H9 (cell line): ENCODE data around the gene HLTF. TPM values are rescaled to one million over a fixed set of nuclear protein-coding genes. Genes with fewer than 3 reads are reported as not detected.

Experiments
- DNase-seq: peaks from one replicate; pipeline ENCODE4 v3.0.0-alpha.2; 2017
- H2AFZ ChIP-seq: one replicate; pipeline ENCODE4 v1.6.1; 2013; ENCODE audit warnings: mild to moderate bottlenecking, low read length, control low read depth, moderate library complexity
- H2AK5ac ChIP-seq: 2 replicates; pipeline ENCODE4 v1.6.1; 2013; ENCODE audit warnings: low read length, control low read depth, mixed read lengths; ENCODE audit not compliant: insufficient read length
- H2BK120ac ChIP-seq: one replicate; pipeline ENCODE4 v1.6.1; 2013; ENCODE audit warnings: low read depth, mild to moderate bottlenecking, low read length, control low read depth, inconsistent platforms; ENCODE audit not compliant: poor library complexity, severe bottlenecking
- H2BK12ac ChIP-seq: 2 replicates; pipeline ENCODE4 v1.6.1; 2013; ENCODE audit warnings: low read length, control low read depth, mixed read lengths, low read depth; ENCODE audit not compliant: insufficient read length
- H2BK15ac ChIP-seq: 2 replicates; pipeline ENCODE4 v1.6.1; 2013; ENCODE audit warnings: low read depth, low read length, control low read depth
- H2BK20ac ChIP-seq: one replicate; pipeline ENCODE4 v1.6.1; 2013; ENCODE audit warnings: low read depth, mild to moderate bottlenecking, low read length, control low read depth, inconsistent platforms; ENCODE audit not compliant: poor library complexity, severe bottlenecking
- H2BK5ac ChIP-seq: 2 replicates; pipeline ENCODE4 v1.6.1; 2013; ENCODE audit warnings: low read length, control low read depth, mixed read lengths; ENCODE audit not compliant: insufficient read length
- H3K14ac ChIP-seq: 2 replicates; pipeline ENCODE4 v1.6.1; 2013; ENCODE audit warnings: low read length, control low read depth; ENCODE audit not compliant: insufficient read depth
- H3K18ac ChIP-seq: 2 replicates; pipeline ENCODE4 v1.6.1; 2013; ENCODE audit warnings: low read depth, mild to moderate bottlenecking, mixed read lengths, low read length, control low read depth; ENCODE audit not compliant: insufficient read length
- H3K23ac ChIP-seq: 2 replicates; pipeline ENCODE4 v1.6.1; 2013; ENCODE audit warnings: low read length, control low read depth, mixed read lengths, low read depth; ENCODE audit not compliant: insufficient read length
- H3K23me2 ChIP-seq: 2 replicates; pipeline ENCODE4 v1.6.1; 2013; ENCODE audit warnings: low read depth, mild to moderate bottlenecking, mixed read lengths, low read length, control low read depth; ENCODE audit not compliant: insufficient read length, poor library complexity, severe bottlenecking
- H3K27ac ChIP-seq: 2 replicates; pipeline ENCODE4 v1.5.1; 2013; ENCODE audit warnings: low read length, control low read depth, mixed read lengths, low read depth; ENCODE audit not compliant: insufficient read length
- H3K27me3 ChIP-seq: 2 replicates; pipeline ENCODE4 v1.6.1; 2013; ENCODE audit warnings: low read length, control low read depth, inconsistent platforms; ENCODE audit not compliant: insufficient read depth
- H3K4ac ChIP-seq: 2 replicates; pipeline ENCODE4 v1.6.1; 2013; ENCODE audit warnings: low read depth, mild to moderate bottlenecking, control low read depth, inconsistent platforms, low read length, moderate library complexity
- H3K4me1 ChIP-seq: 2 replicates; pipeline ENCODE4 v1.6.1; 2013; ENCODE audit warnings: low read length, control low read depth, inconsistent platforms; ENCODE audit not compliant: insufficient read depth
- H3K4me2 ChIP-seq: 2 replicates; pipeline ENCODE4 v1.6.1; 2013; ENCODE audit warnings: low read length, control low read depth, mixed read lengths; ENCODE audit not compliant: insufficient read length, insufficient read depth
- H3K56ac ChIP-seq: 2 replicates; pipeline ENCODE4 v1.6.1; 2013; ENCODE audit warnings: low read depth, mild to moderate bottlenecking, mixed read lengths, low read length, control low read depth; ENCODE audit not compliant: insufficient read length
- H3K79me1 ChIP-seq: 2 replicates; pipeline ENCODE4 v1.6.1; 2013; ENCODE audit warnings: low read depth, mild to moderate bottlenecking, moderate library complexity, low read length, control low read depth, inconsistent platforms; ENCODE audit not compliant: insufficient read depth, poor library complexity, severe bottlenecking
- H3K79me2 ChIP-seq: 2 replicates; pipeline ENCODE4 v1.6.1; 2013; ENCODE audit warnings: low read length, control low read depth, inconsistent platforms; ENCODE audit not compliant: insufficient read depth
- H3K9ac ChIP-seq: 2 replicates; pipeline ENCODE4 v1.6.1; 2013; ENCODE audit warnings: low read length, control low read depth, mixed read lengths; ENCODE audit not compliant: insufficient read length; ENCODE audit errors: extremely low read depth
- H3K9me3 ChIP-seq: one replicate; pipeline ENCODE4 v1.6.1; 2013; ENCODE audit warnings: low read depth, low read length, inconsistent platforms; ENCODE audit not compliant: control insufficient read depth
- H3T11ph ChIP-seq: one replicate; pipeline ENCODE4 v1.6.1; 2013; ENCODE audit warnings: mild to moderate bottlenecking, low read length, control low read depth, inconsistent platforms
- H4K20me1 ChIP-seq: one replicate; pipeline ENCODE4 v1.6.1; 2013; ENCODE audit not compliant: control insufficient read depth, insufficient read length, insufficient read depth
- H4K5ac ChIP-seq: 2 replicates; pipeline ENCODE4 v1.6.1; 2013; ENCODE audit warnings: low read depth, mild to moderate bottlenecking, mixed read lengths, low read length, control low read depth; ENCODE audit not compliant: insufficient read length
- H4K8ac ChIP-seq: replicated peaks from 2 replicates; pipeline ENCODE4 v1.6.1; 2013; ENCODE audit warnings: low read length, control low read depth, mixed read lengths, low read depth; ENCODE audit not compliant: insufficient read length
- H4K91ac ChIP-seq: 2 replicates; pipeline ENCODE4 v1.6.1; 2013; ENCODE audit warnings: low read depth, mild to moderate bottlenecking, moderate library complexity, mixed read lengths, low read length, control low read depth; ENCODE audit not compliant: insufficient read length
- H3K27ac Mint-ChIP-seq, 3 experiments: 2 replicates in 2 of 3; 3 replicates in 1 of 3; pipeline ENCODE4 v1.8.0; 2020 to 2021; ENCODE audit warnings: mixed read lengths in 3 of 3, mild to moderate bottlenecking in 1 of 3, moderate library complexity in 1 of 3
- H3K27me3 Mint-ChIP-seq: 2 replicates; pipeline ENCODE4 v1.8.0; 2021; ENCODE audit warnings: low read depth, mild to moderate bottlenecking, moderate library complexity, mixed read lengths
- H3K36me3 Mint-ChIP-seq, 3 experiments: 2 replicates in 2 of 3; 3 replicates in 1 of 3; pipeline ENCODE4 v1.8.0; 2020 to 2021; ENCODE audit warnings: low read depth in 3 of 3, mixed read lengths in 3 of 3; ENCODE audit not compliant: insufficient read depth in 1 of 3
- H3K4me1 Mint-ChIP-seq, 2 experiments: 2 replicates each; pipeline ENCODE4 v1.8.0; 2020; ENCODE audit warnings: mixed read lengths in 2 of 2
- H3K4me3 Mint-ChIP-seq, 2 experiments: 2 replicates in 1 of 2; 3 replicates in 1 of 2; pipeline ENCODE4 v1.8.0; 2020 to 2021; ENCODE audit warnings: mild to moderate bottlenecking in 2 of 2, mixed read lengths in 2 of 2, moderate library complexity in 1 of 2
- H3K9me3 Mint-ChIP-seq, 2 experiments: 2 replicates in 1 of 2; 3 replicates in 1 of 2; pipeline ENCODE4 v1.8.0; 2020; ENCODE audit warnings: mild to moderate bottlenecking in 2 of 2, mixed read lengths in 2 of 2, moderate library complexity in 1 of 2
- WGBS: extraction: QIAGEN DNeasy Blood & Tissue Kit; methylation state at CpG from one replicate; pipeline ENCODE4 v1.1.7; 2013; ENCODE audit warnings: missing lambda C conversion rate, low lambda C conversion rate, mixed read lengths; ENCODE audit not compliant: insufficient read length; ENCODE audit errors: extremely low coverage; 5-methylcytosine and 5-hydroxymethylcytosine counted together
- total RNA-seq: library from RNA; stranded (reverse); gene quantifications from 2 replicates; pipeline ENCODE4 v1.2.1, GENCODE V29; 2021
- TF ChIP-seq, protein P1 (sequence below): fragments of 200-600 bp; sonication (generic); conservative IDR thresholded peaks from 3 replicates; pipeline ENCODE4 v1.8.0; 2021; ENCODE audit warnings: antibody characterized with exemption, mild to moderate bottlenecking

The HLTF gene
- total RNA-seq, 1 experiment from 2014 or later, result 41.5 TPM

DNA sequence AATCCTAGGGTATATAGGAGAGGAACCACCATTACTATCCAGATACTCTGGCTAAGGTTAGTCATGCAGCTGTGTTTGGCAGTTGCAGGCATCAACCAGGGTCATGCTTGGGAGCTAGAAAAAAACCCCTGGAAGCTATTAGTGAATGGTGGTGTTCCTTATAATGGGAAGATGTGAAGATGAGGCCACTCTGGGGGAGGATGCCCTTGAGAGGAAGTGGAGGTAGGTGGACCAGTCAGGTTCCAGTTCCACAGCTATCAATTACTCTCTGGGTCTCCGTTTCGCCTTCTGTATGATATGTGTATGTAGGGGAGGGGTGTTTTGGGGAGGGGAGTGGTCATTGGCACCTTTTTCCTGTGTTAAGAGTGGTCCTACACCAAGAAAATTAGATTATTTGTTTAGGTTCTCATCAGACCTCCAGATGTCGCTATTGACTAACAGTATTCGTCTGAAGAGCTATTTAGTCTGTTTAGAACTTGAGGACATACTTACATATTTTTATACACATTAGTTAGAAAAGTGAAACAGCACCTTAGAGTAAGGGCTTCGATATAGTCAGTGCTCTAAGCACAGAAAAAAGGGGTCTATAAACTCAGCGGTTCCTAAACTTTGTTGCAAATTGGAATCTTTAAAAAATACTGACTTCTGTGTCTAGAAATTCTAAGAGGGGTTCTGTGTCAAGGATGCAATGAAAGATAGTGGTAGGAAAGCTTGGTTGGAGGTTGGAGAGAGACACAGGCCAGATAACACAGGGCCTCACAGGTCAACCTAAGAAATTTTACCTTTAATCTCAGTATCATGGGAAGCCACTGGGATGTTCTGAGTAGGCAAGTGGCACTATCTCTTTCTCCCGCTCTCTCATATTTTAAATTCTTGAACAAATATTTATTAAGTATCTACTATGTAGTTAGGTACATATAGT, 34.0 kb upstream of the HLTF start:
- no peak overlapping the region for H3K4me2 ChIP-seq
- H4K91ac ChIP-seq, result no peak overlapping the region
- H4K5ac ChIP-seq, result no peak overlapping the region
- no peaks in the 10 kb centered on the region for H3K9me3 ChIP-seq
- H3K4me1 ChIP-seq, result no peaks in the 10 kb centered on the region; the same call in 1 of the 2 replicates
- no peak overlapping the region for H3K4ac ChIP-seq
- H3K27me3 ChIP-seq, result no peaks in the 10 kb centered on the region
- H3K23ac ChIP-seq, result no peak overlapping the region
- no peak overlapping the region for H2BK15ac ChIP-seq
- H3K9ac ChIP-seq, result no peak overlapping the region
- Mint-ChIP-seq H3K4me3 (no peak overlapping the region), H3K36me3 (peaks cover 0 to 8% (median 0%) of the 10 kb centered on the region in 3 experiments; a peak in 1 of 7 replicates), H3K27me3 (no peaks in the 10 kb centered on the region; the same call in none of the 2 replicates), H3K9me3 (no peaks in the 10 kb centered on the region; a peak in 1 of 5 replicates), H3K27ac (peak overlapping the region in 2 of 3 experiments; percentile 3 to 55; a peak in 2 of 7 replicates), H3K4me1 (peaks cover 5 to 7% of the 10 kb centered on the region in 2 experiments; a peak in 2 of 4 replicates)
- no peak overlapping the region for H2AFZ ChIP-seq
- no peak overlapping the region for H4K8ac ChIP-seq
- no peak overlapping the region for H3K27ac ChIP-seq
- H3K23me2 ChIP-seq, result no peaks in the 10 kb centered on the region
- no peaks in the 10 kb centered on the region for H4K20me1 ChIP-seq
- no peaks in the 10 kb centered on the region for H3K79me1 ChIP-seq
- no peak overlapping the region for H3K18ac ChIP-seq
- H2BK20ac ChIP-seq, result no peak overlapping the region
- no peak overlapping the region for H2BK120ac ChIP-seq
- H3K79me2 ChIP-seq, result no peaks in the 10 kb centered on the region
- no peak overlapping the region for H2BK12ac ChIP-seq
- no peak overlapping the region for H3T11ph ChIP-seq
- H3K56ac ChIP-seq, result no peak overlapping the region
- no peak for DNase-seq
- H3K14ac ChIP-seq, result no peak overlapping the region
- H2AK5ac ChIP-seq, result no peak overlapping the region
- WGBS, result no CpG with 5 or more reads among the region's 7 CpGs
- TF ChIP-seq, protein P1, sequence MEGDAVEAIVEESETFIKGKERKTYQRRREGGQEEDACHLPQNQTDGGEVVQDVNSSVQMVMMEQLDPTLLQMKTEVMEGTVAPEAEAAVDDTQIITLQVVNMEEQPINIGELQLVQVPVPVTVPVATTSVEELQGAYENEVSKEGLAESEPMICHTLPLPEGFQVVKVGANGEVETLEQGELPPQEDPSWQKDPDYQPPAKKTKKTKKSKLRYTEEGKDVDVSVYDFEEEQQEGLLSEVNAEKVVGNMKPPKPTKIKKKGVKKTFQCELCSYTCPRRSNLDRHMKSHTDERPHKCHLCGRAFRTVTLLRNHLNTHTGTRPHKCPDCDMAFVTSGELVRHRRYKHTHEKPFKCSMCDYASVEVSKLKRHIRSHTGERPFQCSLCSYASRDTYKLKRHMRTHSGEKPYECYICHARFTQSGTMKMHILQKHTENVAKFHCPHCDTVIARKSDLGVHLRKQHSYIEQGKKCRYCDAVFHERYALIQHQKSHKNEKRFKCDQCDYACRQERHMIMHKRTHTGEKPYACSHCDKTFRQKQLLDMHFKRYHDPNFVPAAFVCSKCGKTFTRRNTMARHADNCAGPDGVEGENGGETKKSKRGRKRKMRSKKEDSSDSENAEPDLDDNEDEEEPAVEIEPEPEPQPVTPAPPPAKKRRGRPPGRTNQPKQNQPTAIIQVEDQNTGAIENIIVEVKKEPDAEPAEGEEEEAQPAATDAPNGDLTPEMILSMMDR, result peak; percentile 84
- no peak overlapping the region for H2BK5ac ChIP-seq
